Osteoblast (primary cell): ENCODE measurements around the gene NRP2. TPM values are rescaled to one million over a fixed set of nuclear protein-coding genes. Genes with fewer than 3 reads are reported as not detected.

Experiments used
- DNase-seq: peaks from one replicate; pipeline ENCODE4 v3.0.0; 2011; ENCODE audit warnings: low spot score, mixed read lengths; ENCODE audit not compliant: insufficient read length; ENCODE audit errors: missing footprints
- H2AFZ ChIP-seq: 2 replicates; pipeline ENCODE4 v1.6.0; 2011; ENCODE audit warnings: mild to moderate bottlenecking, low read length
- H3K27ac ChIP-seq: 2 replicates; pipeline ENCODE4 v1.5.1; 2011; ENCODE audit warnings: mild to moderate bottlenecking, low read depth, low read length, moderate library complexity
- H3K27me3 ChIP-seq: 2 replicates; pipeline ENCODE4 v1.6.0; 2012; ENCODE audit warnings: mild to moderate bottlenecking, control low read depth, inconsistent platforms, low read length, moderate library complexity; ENCODE audit not compliant: insufficient read depth
- H3K36me3 ChIP-seq: 2 replicates; pipeline ENCODE4 v1.5.1; 2011; ENCODE audit warnings: mild to moderate bottlenecking, low read length, control low read depth, moderate library complexity; ENCODE audit not compliant: insufficient read depth
- H3K4me1 ChIP-seq: 2 replicates; pipeline ENCODE4 v1.5.1; 2011; ENCODE audit warnings: mild to moderate bottlenecking, low read length, control low read depth, moderate library complexity; ENCODE audit not compliant: insufficient read depth
- H3K4me2 ChIP-seq: 2 replicates; pipeline ENCODE4 v1.6.0; 2011; ENCODE audit warnings: mild to moderate bottlenecking, low read length; ENCODE audit not compliant: insufficient read depth
- H3K4me3 ChIP-seq: fragments of 200-600 bp; sonication (generic); 3 replicates; pipeline ENCODE4 v1.5.1; 2012; ENCODE audit warnings: mild to moderate bottlenecking, low read length, inconsistent platforms; ENCODE audit not compliant: insufficient read depth
- H3K79me2 ChIP-seq: 2 replicates; pipeline ENCODE4 v1.6.0; 2012; ENCODE audit warnings: mild to moderate bottlenecking, low read length, control low read depth, inconsistent platforms; ENCODE audit not compliant: insufficient read depth
- H3K9me3 ChIP-seq: 2 replicates; pipeline ENCODE4 v1.5.1; 2011; ENCODE audit warnings: low read depth, low read length, control low read depth
- H4K20me1 ChIP-seq: 2 replicates; pipeline ENCODE4 v1.6.0; 2012; ENCODE audit warnings: mild to moderate bottlenecking, low read length, control low read depth; ENCODE audit not compliant: insufficient read depth
- total RNA-seq: library from RNA; depleted of rRNA; stranded (reverse); fragments of >200 nt; gene quantifications from 2 replicates; pipeline ENCODE4 v1.2.3, GENCODE V29; 2012
- TF ChIP-seq, protein P1 (sequence below): IDR thresholded peaks from 2 replicates; pipeline ENCODE4 v1.5.1; 2011; ENCODE audit warnings: mild to moderate bottlenecking, low read depth, low read length, moderate library complexity; ENCODE audit errors: extremely low read depth

NRP2 gene
- total RNA-seq, 1 donor: 183 TPM

DNA sequence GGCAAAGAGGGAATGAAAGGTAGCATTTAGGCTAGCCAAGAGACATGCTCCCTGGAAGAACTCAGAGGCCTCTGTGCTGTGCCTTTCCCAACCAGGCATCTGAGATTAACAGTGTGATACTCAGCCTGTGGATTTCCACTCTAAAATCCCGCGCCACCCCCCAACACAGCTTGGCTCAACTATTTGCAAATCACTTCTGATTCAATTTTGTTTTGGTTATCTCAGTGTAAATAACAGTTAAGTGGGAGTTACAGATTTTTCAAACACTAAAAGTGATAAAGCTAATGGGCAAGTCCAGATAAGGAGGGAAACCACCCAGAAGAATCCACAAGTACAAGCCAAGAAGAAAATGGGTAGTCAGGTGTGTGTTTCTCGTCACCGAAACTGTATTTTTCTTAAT lies 1.4 kb upstream of the NRP2 start:
- H3K36me3 ChIP-seq: no peaks in the 10 kb centered on the region
- H3K79me2 ChIP-seq: peaks cover 34% of the 10 kb centered on the region
- H3K4me3 ChIP-seq: no peak overlapping the region
- H3K27ac ChIP-seq: no peak overlapping the region
- no peak for DNase-seq
- no peaks in the 10 kb centered on the region for H3K9me3 ChIP-seq
- H2AFZ ChIP-seq: peak overlapping the region; percentile 26
- no peaks in the 10 kb centered on the region for H3K27me3 ChIP-seq
- H3K4me1 ChIP-seq: peaks cover 25% of the 10 kb centered on the region
- H3K4me2 ChIP-seq: no peak overlapping the region
- H4K20me1 ChIP-seq: peaks cover 15% of the 10 kb centered on the region
- TF ChIP-seq, protein P1, sequence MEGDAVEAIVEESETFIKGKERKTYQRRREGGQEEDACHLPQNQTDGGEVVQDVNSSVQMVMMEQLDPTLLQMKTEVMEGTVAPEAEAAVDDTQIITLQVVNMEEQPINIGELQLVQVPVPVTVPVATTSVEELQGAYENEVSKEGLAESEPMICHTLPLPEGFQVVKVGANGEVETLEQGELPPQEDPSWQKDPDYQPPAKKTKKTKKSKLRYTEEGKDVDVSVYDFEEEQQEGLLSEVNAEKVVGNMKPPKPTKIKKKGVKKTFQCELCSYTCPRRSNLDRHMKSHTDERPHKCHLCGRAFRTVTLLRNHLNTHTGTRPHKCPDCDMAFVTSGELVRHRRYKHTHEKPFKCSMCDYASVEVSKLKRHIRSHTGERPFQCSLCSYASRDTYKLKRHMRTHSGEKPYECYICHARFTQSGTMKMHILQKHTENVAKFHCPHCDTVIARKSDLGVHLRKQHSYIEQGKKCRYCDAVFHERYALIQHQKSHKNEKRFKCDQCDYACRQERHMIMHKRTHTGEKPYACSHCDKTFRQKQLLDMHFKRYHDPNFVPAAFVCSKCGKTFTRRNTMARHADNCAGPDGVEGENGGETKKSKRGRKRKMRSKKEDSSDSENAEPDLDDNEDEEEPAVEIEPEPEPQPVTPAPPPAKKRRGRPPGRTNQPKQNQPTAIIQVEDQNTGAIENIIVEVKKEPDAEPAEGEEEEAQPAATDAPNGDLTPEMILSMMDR: no peak

DNA sequence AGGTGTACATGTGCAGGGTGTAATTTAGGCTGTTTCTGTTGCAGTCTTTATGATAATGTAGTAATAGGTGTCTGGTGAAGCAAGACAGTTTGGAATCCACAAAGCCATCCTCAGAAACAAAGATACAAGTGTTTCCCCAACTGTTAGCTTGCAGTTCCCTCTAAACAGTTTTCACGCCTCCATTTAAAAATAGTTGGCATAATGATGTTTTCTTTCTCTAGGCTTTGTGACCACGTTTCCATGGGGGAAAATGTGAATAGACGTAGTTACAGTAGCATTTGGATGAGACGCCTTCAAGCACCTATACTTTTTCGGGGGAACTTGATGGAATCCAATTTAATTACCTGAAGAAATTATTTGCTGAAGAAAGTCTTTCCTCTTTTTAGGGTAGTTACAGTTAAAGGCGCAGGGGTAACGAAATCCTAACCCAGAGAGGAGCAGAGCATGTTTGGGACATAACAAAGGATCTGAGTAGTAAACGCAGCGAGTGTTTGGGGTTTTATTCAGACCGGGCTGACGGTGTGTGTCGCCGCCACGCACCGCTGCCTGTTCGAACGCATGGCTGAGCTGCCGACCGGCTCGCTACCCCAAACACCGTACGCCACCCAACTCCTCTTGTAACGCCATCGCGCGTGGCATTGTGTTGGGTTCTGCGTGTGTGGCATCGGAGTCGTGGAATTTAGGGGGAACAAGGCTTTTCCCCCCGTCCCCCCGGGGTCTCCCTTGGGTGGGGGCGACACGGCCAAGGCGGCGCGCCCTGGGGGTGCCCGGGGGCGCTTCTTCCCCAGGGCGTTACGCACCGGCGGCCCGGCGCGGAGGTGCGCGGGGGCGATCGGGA lies 681 bp upstream of the NRP2 start:
- H4K20me1 ChIP-seq: peaks cover 18% of the 10 kb centered on the region
- peak overlapping the region; percentile 88 for H2AFZ ChIP-seq
- no peaks in the 10 kb centered on the region for H3K9me3 ChIP-seq
- peak overlapping the region; percentile 37 for H3K27ac ChIP-seq
- no peak for DNase-seq
- H3K27me3 ChIP-seq: no peaks in the 10 kb centered on the region
- TF ChIP-seq, protein P1: no peak
- no peaks in the 10 kb centered on the region for H3K36me3 ChIP-seq
- H3K4me3 ChIP-seq: peak overlapping the region; percentile 84
- H3K79me2 ChIP-seq: peaks cover 41% of the 10 kb centered on the region
- peaks cover 29% of the 10 kb centered on the region for H3K4me1 ChIP-seq
- H3K4me2 ChIP-seq: peak overlapping the region; percentile 96

DNA sequence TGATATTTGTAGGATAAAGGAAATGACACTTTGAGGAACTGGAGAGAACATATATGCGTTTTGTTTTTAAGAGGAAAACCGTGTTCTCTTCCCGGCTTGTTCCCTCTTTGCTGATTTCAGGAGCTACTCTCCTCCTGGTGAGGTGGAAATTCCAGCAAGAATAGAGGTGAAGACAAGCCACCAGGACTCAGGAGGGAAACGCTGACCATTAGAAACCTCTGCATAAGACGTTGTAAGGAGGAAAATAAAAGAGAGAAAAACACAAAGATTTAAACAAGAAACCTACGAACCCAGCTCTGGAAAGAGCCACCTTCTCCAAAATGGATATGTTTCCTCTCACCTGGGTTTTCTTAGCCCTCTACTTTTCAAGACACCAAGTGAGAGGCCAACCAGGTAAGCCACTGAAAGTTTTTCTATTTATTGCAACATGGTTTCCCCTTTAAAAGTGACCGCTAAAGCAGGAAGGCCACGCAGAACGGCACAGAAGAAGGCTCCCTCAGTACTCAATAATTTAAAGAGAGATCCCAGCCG lies 735 bp downstream of the NRP2 start:
- H2AFZ ChIP-seq: peak overlapping the region; percentile 71
- TF ChIP-seq, protein P1: no peak
- no peaks in the 10 kb centered on the region for H3K36me3 ChIP-seq
- peak overlapping the region; percentile 84 for H3K4me3 ChIP-seq
- peak overlapping the region; percentile 96 for H3K4me2 ChIP-seq
- H3K9me3 ChIP-seq: no peaks in the 10 kb centered on the region
- H3K27ac ChIP-seq: peak overlapping the region; percentile 80
- H3K79me2 ChIP-seq: peaks cover 55% of the 10 kb centered on the region
- H4K20me1 ChIP-seq: peaks cover 24% of the 10 kb centered on the region
- H3K27me3 ChIP-seq: no peaks in the 10 kb centered on the region
- DNase-seq: no peak
- H3K4me1 ChIP-seq: peaks cover 38% of the 10 kb centered on the region
